ENCODE measurements around the gene MARCHF6. TPM values are rescaled to one million over a fixed set of nuclear protein-coding genes. Genes with fewer than 3 reads are reported as not detected.

MARCHF6 gene
- total and polyA plus RNA-seq, 9 of the 15 experiments (the other 6 are each of a cell fraction or from before 2014, with no cell fraction given): 74.1 to 456 (median 116) TPM

DNA sequence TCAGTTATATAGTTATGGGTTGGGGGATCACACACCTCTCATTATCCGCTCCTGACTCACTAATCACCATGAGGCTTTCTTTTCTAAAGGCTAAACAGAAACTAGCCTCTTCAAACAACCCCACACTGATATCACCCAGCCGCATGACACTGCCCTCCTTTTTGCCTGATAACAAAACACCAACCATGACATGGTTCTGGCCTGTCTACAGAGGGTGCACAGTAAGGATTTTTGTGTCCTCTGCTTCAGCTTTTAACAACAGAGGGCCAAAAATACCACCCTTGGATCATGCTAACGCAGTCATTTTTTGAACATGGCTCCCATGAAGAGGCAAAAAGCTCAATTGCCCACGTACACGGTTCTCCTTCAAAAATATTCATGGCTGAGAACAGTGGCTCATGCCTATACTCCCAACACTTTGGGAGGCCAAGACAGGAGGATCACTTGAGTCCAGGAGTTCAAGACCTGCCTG, 49.8 kb upstream of the MARCHF6 start (continued):
- TF ChIP-seq, protein P1, sequence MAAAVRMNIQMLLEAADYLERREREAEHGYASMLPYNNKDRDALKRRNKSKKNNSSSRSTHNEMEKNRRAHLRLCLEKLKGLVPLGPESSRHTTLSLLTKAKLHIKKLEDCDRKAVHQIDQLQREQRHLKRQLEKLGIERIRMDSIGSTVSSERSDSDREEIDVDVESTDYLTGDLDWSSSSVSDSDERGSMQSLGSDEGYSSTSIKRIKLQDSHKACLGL (CRISPR knock-in tag; IDR thresholded peaks at IDR 0.05; ENCODE audit: borderline replicate concordance, poor library complexity, severe bottlenecking): no peak
- TF ChIP-seq, protein P2, sequence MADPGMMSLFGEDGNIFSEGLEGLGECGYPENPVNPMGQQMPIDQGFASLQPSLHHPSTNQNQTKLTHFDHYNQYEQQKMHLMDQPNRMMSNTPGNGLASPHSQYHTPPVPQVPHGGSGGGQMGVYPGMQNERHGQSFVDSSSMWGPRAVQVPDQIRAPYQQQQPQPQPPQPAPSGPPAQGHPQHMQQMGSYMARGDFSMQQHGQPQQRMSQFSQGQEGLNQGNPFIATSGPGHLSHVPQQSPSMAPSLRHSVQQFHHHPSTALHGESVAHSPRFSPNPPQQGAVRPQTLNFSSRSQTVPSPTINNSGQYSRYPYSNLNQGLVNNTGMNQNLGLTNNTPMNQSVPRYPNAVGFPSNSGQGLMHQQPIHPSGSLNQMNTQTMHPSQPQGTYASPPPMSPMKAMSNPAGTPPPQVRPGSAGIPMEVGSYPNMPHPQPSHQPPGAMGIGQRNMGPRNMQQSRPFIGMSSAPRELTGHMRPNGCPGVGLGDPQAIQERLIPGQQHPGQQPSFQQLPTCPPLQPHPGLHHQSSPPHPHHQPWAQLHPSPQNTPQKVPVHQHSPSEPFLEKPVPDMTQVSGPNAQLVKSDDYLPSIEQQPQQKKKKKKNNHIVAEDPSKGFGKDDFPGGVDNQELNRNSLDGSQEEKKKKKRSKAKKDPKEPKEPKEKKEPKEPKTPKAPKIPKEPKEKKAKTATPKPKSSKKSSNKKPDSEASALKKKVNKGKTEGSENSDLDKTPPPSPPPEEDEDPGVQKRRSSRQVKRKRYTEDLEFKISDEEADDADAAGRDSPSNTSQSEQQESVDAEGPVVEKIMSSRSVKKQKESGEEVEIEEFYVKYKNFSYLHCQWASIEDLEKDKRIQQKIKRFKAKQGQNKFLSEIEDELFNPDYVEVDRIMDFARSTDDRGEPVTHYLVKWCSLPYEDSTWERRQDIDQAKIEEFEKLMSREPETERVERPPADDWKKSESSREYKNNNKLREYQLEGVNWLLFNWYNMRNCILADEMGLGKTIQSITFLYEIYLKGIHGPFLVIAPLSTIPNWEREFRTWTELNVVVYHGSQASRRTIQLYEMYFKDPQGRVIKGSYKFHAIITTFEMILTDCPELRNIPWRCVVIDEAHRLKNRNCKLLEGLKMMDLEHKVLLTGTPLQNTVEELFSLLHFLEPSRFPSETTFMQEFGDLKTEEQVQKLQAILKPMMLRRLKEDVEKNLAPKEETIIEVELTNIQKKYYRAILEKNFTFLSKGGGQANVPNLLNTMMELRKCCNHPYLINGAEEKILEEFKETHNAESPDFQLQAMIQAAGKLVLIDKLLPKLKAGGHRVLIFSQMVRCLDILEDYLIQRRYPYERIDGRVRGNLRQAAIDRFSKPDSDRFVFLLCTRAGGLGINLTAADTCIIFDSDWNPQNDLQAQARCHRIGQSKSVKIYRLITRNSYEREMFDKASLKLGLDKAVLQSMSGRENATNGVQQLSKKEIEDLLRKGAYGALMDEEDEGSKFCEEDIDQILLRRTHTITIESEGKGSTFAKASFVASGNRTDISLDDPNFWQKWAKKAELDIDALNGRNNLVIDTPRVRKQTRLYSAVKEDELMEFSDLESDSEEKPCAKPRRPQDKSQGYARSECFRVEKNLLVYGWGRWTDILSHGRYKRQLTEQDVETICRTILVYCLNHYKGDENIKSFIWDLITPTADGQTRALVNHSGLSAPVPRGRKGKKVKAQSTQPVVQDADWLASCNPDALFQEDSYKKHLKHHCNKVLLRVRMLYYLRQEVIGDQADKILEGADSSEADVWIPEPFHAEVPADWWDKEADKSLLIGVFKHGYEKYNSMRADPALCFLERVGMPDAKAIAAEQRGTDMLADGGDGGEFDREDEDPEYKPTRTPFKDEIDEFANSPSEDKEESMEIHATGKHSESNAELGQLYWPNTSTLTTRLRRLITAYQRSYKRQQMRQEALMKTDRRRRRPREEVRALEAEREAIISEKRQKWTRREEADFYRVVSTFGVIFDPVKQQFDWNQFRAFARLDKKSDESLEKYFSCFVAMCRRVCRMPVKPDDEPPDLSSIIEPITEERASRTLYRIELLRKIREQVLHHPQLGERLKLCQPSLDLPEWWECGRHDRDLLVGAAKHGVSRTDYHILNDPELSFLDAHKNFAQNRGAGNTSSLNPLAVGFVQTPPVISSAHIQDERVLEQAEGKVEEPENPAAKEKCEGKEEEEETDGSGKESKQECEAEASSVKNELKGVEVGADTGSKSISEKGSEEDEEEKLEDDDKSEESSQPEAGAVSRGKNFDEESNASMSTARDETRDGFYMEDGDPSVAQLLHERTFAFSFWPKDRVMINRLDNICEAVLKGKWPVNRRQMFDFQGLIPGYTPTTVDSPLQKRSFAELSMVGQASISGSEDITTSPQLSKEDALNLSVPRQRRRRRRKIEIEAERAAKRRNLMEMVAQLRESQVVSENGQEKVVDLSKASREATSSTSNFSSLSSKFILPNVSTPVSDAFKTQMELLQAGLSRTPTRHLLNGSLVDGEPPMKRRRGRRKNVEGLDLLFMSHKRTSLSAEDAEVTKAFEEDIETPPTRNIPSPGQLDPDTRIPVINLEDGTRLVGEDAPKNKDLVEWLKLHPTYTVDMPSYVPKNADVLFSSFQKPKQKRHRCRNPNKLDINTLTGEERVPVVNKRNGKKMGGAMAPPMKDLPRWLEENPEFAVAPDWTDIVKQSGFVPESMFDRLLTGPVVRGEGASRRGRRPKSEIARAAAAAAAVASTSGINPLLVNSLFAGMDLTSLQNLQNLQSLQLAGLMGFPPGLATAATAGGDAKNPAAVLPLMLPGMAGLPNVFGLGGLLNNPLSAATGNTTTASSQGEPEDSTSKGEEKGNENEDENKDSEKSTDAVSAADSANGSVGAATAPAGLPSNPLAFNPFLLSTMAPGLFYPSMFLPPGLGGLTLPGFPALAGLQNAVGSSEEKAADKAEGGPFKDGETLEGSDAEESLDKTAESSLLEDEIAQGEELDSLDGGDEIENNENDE (IDR thresholded peaks at IDR 0.05; ENCODE audit: low read depth, low read length): no peak
- TF ChIP-seq RBM22 (IDR thresholded peaks at IDR 0.05; ENCODE audit: low read depth, low read length, poor library complexity, severe bottlenecking) (no peak), FOXA3 (CRISPR knock-in tag; conservative IDR thresholded peaks at IDR 0.05 in 1 of 2, IDR thresholded peaks at IDR 0.05 in 1 of 2) (peak in 1 of 2 experiments; percentile 83; a peak in 2 of 4 replicates), HDAC3 (IDR thresholded peaks at IDR 0.05; ENCODE audit: borderline replicate concordance, partially characterized antibody) (no peak), ZKSCAN8 (CRISPR knock-in tag; IDR thresholded peaks at IDR 0.05) (peak; percentile 82; the same call in 1 of the 2 replicates), KAT7 (CRISPR knock-in tag; IDR thresholded peaks at IDR 0.05; ENCODE audit: borderline replicate concordance) (no peak), SMAD2 (IDR thresholded peaks at IDR 0.05; ENCODE audit: low read depth, low read length) (no peak), BACH1 (tag; IDR thresholded peaks at IDR 0.05) (peak; percentile 69; the same call in 1 of the 2 replicates), ZNF316 (IDR thresholded peaks at IDR 0.05) (peak; percentile 89), ESRRB (CRISPR knock-in tag; IDR thresholded peaks at IDR 0.05; ENCODE audit: borderline replicate concordance) (no peak)
- TF ChIP-seq, protein P3, sequence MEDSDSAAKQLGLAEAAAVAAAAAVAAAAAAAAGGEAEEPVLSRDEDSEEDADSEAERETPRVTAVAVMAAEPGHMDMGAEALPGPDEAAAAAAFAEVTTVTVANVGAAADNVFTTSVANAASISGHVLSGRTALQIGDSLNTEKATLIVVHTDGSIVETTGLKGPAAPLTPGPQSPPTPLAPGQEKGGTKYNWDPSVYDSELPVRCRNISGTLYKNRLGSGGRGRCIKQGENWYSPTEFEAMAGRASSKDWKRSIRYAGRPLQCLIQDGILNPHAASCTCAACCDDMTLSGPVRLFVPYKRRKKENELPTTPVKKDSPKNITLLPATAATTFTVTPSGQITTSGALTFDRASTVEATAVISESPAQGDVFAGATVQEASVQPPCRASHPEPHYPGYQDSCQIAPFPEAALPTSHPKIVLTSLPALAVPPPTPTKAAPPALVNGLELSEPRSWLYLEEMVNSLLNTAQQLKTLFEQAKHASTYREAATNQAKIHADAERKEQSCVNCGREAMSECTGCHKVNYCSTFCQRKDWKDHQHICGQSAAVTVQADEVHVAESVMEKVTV (CRISPR knock-in tag; IDR thresholded peaks at IDR 0.05): peak; percentile 57
